ENCODE measurements around the gene CENPB. TPM values are rescaled to one million over a fixed set of nuclear protein-coding genes. Genes with fewer than 3 reads are reported as not detected.
A peak's percentile ranks its signal among the peaks of the same experiment; 100 is the strongest.

Gene CENPB
- total and polyA plus RNA-seq, 4 donors = 4.5 to 32.4 (median 25.4) TPM

DNA sequence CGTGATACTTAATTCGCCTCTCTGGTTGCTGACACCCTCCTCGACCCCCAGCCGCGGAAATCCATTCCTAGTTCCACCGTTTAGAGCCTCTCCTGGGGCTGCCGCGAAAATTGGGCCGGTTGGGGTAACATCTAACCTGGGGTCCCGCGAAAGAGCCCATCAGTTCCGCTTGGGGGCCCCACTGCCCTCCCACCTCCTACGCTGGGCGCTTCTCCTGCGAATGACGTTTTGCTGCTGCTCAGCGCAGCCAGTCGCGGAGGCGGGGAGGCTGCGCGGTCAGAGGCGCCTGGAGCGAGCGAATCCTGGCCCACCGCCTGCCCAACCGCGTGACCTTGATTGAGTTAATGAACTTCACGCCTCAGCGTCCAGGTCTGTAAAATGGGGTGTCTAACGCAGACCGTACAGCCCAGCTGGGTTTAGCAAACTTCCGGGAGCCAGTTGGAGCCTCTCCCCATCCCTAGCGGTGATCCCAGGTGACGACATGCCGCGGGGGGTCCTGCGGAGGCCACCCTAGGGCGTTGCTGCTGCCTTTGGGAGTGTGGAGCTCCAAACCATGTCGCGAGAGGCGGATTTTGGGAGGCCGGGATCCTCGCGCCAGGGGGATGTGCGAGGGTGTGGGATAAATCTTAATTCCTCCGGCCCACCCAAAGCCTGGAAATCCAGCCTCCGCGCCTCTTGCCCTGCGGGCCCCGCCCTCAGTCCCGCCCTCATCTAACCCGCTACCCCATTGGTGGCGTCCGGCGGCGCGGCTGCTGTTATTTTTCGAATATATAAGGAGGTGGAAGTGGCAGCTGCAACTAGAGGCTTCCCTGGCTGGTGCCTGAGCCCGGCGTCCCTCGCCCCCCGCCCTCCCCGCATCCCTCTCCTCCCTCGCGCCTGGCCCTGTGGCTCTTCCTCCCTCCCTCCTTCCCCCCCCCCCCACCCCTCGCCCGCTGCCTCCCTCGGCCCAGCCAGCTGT lies 9.2 kb upstream of the CENPB start, which contains the start of gene CDC25B:
CDC25B (plus strand) TSS at position 800 of the 958 bp plus-strand sequence. CDS start 222 bp downstream, outside the sequence.
- Histone ChIP-seq H3K4me1 (ENCODE audit: control insufficient read depth in 4 of 4, insufficient read depth in 4 of 4, low read length in 3 of 4) (peaks cover 10 to 30% (median 22%) of the 10 kb centered on the region in 4 donors), H3K9me3 (ENCODE audit: control insufficient read depth in 4 of 4, low read length in 3 of 4) (no peaks in the 10 kb centered on the region), H3K9ac (ENCODE audit: low read depth in 1 of 2, low read length in 2 of 2) (peak within 1 kb of the TSS; percentile 71 to 75), H3K4me3 (ENCODE audit: low read depth in 1 of 3, low read length in 3 of 3) (peak within 1 kb of the TSS; percentile 57 to 74 (median 67)), H3K36me3 (ENCODE audit: control insufficient read depth in 4 of 4, insufficient read depth in 3 of 4, low read depth in 1 of 4, low read length in 3 of 4) (peaks cover 0 to 2% (median 0%) of the 10 kb centered on the region in 4 donors), H3K27me3 (ENCODE audit: control insufficient read depth in 4 of 4, insufficient read depth in 4 of 4, low read length in 3 of 4) (no peaks in the 10 kb centered on the region), H3K27ac (ENCODE audit: low read depth in 1 of 2, low read length in 2 of 2) (peak within 1 kb of the TSS; percentile 94 to 98)
- TF ChIP-seq FOXA2 (IDR thresholded peaks at IDR 0.05) = no peak
- TF ChIP-seq, protein P1, sequence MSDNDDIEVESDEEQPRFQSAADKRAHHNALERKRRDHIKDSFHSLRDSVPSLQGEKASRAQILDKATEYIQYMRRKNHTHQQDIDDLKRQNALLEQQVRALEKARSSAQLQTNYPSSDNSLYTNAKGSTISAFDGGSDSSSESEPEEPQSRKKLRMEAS (IDR thresholded peaks at IDR 0.05) = peak; percentile 33
- TF ChIP-seq, protein P2, sequence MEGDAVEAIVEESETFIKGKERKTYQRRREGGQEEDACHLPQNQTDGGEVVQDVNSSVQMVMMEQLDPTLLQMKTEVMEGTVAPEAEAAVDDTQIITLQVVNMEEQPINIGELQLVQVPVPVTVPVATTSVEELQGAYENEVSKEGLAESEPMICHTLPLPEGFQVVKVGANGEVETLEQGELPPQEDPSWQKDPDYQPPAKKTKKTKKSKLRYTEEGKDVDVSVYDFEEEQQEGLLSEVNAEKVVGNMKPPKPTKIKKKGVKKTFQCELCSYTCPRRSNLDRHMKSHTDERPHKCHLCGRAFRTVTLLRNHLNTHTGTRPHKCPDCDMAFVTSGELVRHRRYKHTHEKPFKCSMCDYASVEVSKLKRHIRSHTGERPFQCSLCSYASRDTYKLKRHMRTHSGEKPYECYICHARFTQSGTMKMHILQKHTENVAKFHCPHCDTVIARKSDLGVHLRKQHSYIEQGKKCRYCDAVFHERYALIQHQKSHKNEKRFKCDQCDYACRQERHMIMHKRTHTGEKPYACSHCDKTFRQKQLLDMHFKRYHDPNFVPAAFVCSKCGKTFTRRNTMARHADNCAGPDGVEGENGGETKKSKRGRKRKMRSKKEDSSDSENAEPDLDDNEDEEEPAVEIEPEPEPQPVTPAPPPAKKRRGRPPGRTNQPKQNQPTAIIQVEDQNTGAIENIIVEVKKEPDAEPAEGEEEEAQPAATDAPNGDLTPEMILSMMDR (IDR thresholded peaks at IDR 0.05; ENCODE audit: low read depth, low read length, missing input control) = peak; percentile 44
- peak in 1 of 2 donors; percentile 16 for TF ChIP-seq JUND (IDR thresholded peaks at IDR 0.05)
- peak in 1 of 2 donors; percentile 17 for TF ChIP-seq HNF4A (conservative IDR thresholded peaks at IDR 0.05)
- TF ChIP-seq NR2F2 (IDR thresholded peaks at IDR 0.05) = peak; percentile 61
- no peak for TF ChIP-seq TAF1 (conservative IDR thresholded peaks at IDR 0.05)
- TF ChIP-seq SP1 (IDR thresholded peaks at IDR 0.05) = peak; percentile 36
- TF ChIP-seq, protein P3, sequence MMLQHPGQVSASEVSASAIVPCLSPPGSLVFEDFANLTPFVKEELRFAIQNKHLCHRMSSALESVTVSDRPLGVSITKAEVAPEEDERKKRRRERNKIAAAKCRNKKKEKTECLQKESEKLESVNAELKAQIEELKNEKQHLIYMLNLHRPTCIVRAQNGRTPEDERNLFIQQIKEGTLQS (IDR thresholded peaks at IDR 0.05) = peak; percentile 35
- TF ChIP-seq RAD21 (IDR thresholded peaks at IDR 0.05) = peak; percentile 22 to 42
- TF ChIP-seq, protein P4, sequence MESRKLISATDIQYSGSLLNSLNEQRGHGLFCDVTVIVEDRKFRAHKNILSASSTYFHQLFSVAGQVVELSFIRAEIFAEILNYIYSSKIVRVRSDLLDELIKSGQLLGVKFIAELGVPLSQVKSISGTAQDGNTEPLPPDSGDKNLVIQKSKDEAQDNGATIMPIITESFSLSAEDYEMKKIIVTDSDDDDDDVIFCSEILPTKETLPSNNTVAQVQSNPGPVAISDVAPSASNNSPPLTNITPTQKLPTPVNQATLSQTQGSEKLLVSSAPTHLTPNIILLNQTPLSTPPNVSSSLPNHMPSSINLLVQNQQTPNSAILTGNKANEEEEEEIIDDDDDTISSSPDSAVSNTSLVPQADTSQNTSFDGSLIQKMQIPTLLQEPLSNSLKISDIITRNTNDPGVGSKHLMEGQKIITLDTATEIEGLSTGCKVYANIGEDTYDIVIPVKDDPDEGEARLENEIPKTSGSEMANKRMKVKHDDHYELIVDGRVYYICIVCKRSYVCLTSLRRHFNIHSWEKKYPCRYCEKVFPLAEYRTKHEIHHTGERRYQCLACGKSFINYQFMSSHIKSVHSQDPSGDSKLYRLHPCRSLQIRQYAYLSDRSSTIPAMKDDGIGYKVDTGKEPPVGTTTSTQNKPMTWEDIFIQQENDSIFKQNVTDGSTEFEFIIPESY (IDR thresholded peaks at IDR 0.05) = peak; percentile 55
- no peak for TF ChIP-seq HNF4G (IDR thresholded peaks at IDR 0.05)
- TF ChIP-seq, protein P5, sequence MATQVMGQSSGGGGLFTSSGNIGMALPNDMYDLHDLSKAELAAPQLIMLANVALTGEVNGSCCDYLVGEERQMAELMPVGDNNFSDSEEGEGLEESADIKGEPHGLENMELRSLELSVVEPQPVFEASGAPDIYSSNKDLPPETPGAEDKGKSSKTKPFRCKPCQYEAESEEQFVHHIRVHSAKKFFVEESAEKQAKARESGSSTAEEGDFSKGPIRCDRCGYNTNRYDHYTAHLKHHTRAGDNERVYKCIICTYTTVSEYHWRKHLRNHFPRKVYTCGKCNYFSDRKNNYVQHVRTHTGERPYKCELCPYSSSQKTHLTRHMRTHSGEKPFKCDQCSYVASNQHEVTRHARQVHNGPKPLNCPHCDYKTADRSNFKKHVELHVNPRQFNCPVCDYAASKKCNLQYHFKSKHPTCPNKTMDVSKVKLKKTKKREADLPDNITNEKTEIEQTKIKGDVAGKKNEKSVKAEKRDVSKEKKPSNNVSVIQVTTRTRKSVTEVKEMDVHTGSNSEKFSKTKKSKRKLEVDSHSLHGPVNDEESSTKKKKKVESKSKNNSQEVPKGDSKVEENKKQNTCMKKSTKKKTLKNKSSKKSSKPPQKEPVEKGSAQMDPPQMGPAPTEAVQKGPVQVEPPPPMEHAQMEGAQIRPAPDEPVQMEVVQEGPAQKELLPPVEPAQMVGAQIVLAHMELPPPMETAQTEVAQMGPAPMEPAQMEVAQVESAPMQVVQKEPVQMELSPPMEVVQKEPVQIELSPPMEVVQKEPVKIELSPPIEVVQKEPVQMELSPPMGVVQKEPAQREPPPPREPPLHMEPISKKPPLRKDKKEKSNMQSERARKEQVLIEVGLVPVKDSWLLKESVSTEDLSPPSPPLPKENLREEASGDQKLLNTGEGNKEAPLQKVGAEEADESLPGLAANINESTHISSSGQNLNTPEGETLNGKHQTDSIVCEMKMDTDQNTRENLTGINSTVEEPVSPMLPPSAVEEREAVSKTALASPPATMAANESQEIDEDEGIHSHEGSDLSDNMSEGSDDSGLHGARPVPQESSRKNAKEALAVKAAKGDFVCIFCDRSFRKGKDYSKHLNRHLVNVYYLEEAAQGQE (IDR thresholded peaks at IDR 0.05) = peak; percentile 56
- peak; percentile 64 for TF ChIP-seq YY1 (IDR thresholded peaks at IDR 0.05)
- no peak for TF ChIP-seq FOXA1 (IDR thresholded peaks at IDR 0.05)
- peak; percentile 32 to 71 for TF ChIP-seq RXRA (IDR thresholded peaks at IDR 0.05)
- TF ChIP-seq GABPA (IDR thresholded peaks at IDR 0.05 in 1 of 2, conservative IDR thresholded peaks at IDR 0.05 in 1 of 2) = peak in 1 of 2 donors; percentile 33
- peak; percentile 32 to 35 for TF ChIP-seq EGR1 (IDR thresholded peaks at IDR 0.05; ENCODE audit: low read depth in 2 of 2)
- DNase-seq (ENCODE audit: low spot score) = peak; percentile 89
- WGBS = 3% methylated on average over 69 of the region's 69 CpGs

Measured in liver (tissue), 9 donors.